GM13977 (cell line): Measurements from ENCODE around the gene B3GALNT2.

Source experiments
- DNase-seq: peaks from one replicate; pipeline ENCODE4 v3.0.0; 2012; ENCODE audit warnings: low spot score
- CTCF ChIP-seq: IDR thresholded peaks from 2 replicates; pipeline ENCODE4 v1.5.1; 2012; ENCODE audit warnings: mild to moderate bottlenecking, control low read depth; ENCODE audit not compliant: insufficient read depth; ENCODE audit errors: extremely low read depth, missing control alignments
- in situ Hi-C: fragments of 300-500 bp; cut with MboI; formaldehyde crosslinking; loops from one replicate; pipeline ENCODE4 v1.12.0; 2022; ENCODE audit warnings: low sequenced_read_pairs, low pct_unique_long_range_greater_than_20kb, mixed read lengths, inconsistent platforms; ENCODE audit not compliant: unreplicated experiment

B3GALNT2 gene

GRCh38 chr1:235503403-235504121 is 690 bp downstream of the B3GALNT2 start:
- peak; percentile 42 for DNase-seq
- in situ Hi-C loops: loop anchor here (25.0 kb wide), 1 partner anchor 459 kb away; no protein-coding TSS in a partner anchor
- no peak for TF ChIP-seq CTCF

GRCh38 chr1:235502601-235503402 is 1.4 kb downstream of the B3GALNT2 start:
- in situ Hi-C loops: loop anchor here (25.0 kb wide), 1 partner anchor 459 kb away; no protein-coding TSS in a partner anchor
- peak; percentile 25 for DNase-seq
- no peak for TF ChIP-seq CTCF

- TF ChIP-seq CTCF: no peak
- in situ Hi-C loops: loop anchor here (25.0 kb wide), 1 partner anchor 461 kb away; no protein-coding TSS in a partner anchor
- DNase-seq: no peak
Observed at GRCh38 chr1:235500971-235501540, 3.2 kb downstream of the B3GALNT2 start.

- TF ChIP-seq CTCF: no peak
- no peak for DNase-seq
- in situ Hi-C loops: no loop called here
Observed at GRCh38 chr1:235495551-235495950, 8.7 kb downstream of the B3GALNT2 start.

GRCh38 chr1:235495030-235495429 is 9.2 kb downstream of the B3GALNT2 start:
- no peak for DNase-seq
- TF ChIP-seq CTCF: no peak

GRCh38 chr1:235494531-235494930 is 9.7 kb downstream of the B3GALNT2 start:
- no peak for DNase-seq
- in situ Hi-C loops: no loop called here
- TF ChIP-seq CTCF: no peak

More at GRCh38 chr1:235495030-235495429, 9.2 kb downstream of the B3GALNT2 start:
- in situ Hi-C loops: no loop called here
